Measurements from ENCODE around the gene CACNA2D4.

GRCh38 chr12:1830401-1830845 lies 88.0 kb downstream of the CACNA2D4 start:
- no peak for TF ChIP-seq CTCF (IDR thresholded peaks at IDR 0.05)
- no peak for TF ChIP-seq EP300 (IDR thresholded peaks at IDR 0.05)
